GM12892 (cell line): ENCODE results near the gene ATXN7L2.

ENCODE experiments used
- POLR2A ChIP-seq: IDR thresholded peaks from 2 replicates; pipeline ENCODE4 v1.6.1; 2011; ENCODE audit warnings: low read depth, low read length, control low read depth
- POLR2AphosphoS5 ChIP-seq: IDR thresholded peaks from 2 replicates; pipeline ENCODE4 v1.6.1; 2011; ENCODE audit warnings: low read depth, low read length, control low read depth
- TAF1 ChIP-seq: IDR thresholded peaks from 2 replicates; pipeline ENCODE4 v1.6.1; 2011; ENCODE audit warnings: low read depth, mild to moderate bottlenecking, control low read depth, low read length, borderline replicate concordance

GRCh38 chr1:109529881-109530456 lies 46.3 kb downstream of the ATXN7L2 start:
- no peak for TF ChIP-seq POLR2A
- TF ChIP-seq POLR2AphosphoS5: no peak
- no peak for TF ChIP-seq TAF1
